Vagina (tissue), 2 donors: ENCODE measurements around the gene LEKR1.

ENCODE experiments used
- CTCF ChIP-seq, 3 experiments: fragments of 450-650 bp in 2 of 3; fragments of 200-600 bp in 1 of 3; sonication (generic) in 1 of 3; IDR thresholded peaks; one replicate each; pipeline ENCODE4 v1.5.1; 2017 to 2019; ENCODE audit warnings: antibody characterized with exemption in 3 of 3, mild to moderate bottlenecking in 2 of 3, moderate library complexity in 2 of 3
- POLR2A ChIP-seq, 2 donors: fragments of 450-650 bp; IDR thresholded peaks; one replicate each; pipeline ENCODE4 v1.6.1; 2017; ENCODE audit warnings: antibody characterized with exemption in 2 of 2, mild to moderate bottlenecking in 2 of 2, moderate library complexity in 2 of 2

GRCh38 chr3:156808025-156808424, 18.1 kb upstream of the LEKR1 start:
- no peak for TF ChIP-seq CTCF (IDR thresholded peaks at IDR 0.05)
- no peak for TF ChIP-seq POLR2A (IDR thresholded peaks at IDR 0.05)
